ENCODE results near the gene FRMD6.

FRMD6 gene

DNA sequence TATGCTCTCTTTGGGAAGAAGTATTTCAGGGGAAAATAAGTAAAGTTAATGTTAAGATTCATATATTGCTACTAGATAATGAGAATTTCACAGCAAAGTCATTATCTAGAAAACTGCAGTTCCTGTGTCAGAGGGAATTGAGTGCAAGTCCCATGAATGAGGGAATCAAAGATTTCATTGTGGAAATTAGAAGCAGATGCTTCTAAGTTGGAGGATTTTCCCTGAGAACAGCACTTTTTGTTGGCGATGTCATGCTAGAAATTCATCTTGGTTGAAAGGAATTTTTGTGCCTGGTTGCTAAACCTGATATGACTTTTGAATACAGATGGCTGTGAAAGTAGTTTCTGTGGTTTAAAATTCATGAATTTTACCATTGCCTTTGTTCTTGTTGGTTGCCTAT lies 25.6 kb downstream of the FRMD6 start:
- no peak overlapping the region for H3K4me3 ChIP-seq (ENCODE audit: low read depth, low read length)
- DNase-seq (ENCODE audit: low read depth), result no peak
- TF ChIP-seq, protein P1, sequence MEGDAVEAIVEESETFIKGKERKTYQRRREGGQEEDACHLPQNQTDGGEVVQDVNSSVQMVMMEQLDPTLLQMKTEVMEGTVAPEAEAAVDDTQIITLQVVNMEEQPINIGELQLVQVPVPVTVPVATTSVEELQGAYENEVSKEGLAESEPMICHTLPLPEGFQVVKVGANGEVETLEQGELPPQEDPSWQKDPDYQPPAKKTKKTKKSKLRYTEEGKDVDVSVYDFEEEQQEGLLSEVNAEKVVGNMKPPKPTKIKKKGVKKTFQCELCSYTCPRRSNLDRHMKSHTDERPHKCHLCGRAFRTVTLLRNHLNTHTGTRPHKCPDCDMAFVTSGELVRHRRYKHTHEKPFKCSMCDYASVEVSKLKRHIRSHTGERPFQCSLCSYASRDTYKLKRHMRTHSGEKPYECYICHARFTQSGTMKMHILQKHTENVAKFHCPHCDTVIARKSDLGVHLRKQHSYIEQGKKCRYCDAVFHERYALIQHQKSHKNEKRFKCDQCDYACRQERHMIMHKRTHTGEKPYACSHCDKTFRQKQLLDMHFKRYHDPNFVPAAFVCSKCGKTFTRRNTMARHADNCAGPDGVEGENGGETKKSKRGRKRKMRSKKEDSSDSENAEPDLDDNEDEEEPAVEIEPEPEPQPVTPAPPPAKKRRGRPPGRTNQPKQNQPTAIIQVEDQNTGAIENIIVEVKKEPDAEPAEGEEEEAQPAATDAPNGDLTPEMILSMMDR (IDR thresholded peaks at IDR 0.05; ENCODE audit: low read depth, low read length, missing control alignments), result no peak

DNA sequence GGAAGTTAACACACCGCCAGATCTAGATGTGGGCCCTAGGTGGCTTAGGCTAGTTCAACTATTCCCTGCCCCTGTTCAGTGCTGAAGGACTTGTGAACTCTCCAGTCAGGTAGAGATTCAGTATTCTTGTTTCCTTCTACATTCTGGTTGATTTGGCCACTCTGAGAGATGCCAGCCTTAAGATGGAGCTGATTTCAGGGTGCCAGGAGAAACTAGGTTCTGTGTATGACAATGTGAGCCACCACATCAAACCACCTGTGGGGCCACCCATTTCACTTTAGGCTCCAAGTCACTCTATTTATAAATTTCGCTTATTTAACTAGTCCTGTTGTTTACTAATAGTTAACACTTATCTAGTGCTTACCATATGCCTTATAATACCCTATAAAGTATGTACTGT lies 26.0 kb downstream of the FRMD6 start:
- H3K4me3 ChIP-seq (ENCODE audit: low read depth, low read length), result no peak overlapping the region
- DNase-seq (ENCODE audit: low read depth), result no peak
- TF ChIP-seq, protein P1 (IDR thresholded peaks at IDR 0.05; ENCODE audit: low read depth, low read length, missing control alignments), result no peak

DNA sequence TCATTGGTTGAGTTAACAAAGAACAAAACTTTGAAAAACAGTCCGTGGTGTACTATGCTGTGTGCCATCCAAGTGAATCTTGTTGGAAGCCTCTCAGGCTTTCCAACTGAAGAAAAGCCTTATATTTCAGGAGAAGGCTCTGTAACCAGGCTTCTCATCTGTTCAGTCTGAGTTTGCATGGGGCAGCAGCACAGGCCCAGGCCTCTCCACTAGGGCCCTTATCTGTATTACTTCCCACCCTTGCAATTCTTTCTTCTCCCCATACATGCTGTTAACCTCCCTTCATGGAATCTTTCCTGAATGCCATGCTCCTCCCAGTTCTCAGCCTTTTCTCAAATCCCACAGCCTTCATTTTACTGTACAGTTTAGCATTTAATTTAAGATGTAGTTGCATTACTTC lies 28.3 kb downstream of the FRMD6 start:
- DNase-seq (ENCODE audit: low read depth), result no peak
- TF ChIP-seq, protein P1 (IDR thresholded peaks at IDR 0.05; ENCODE audit: low read depth, low read length, missing control alignments), result no peak
- H3K4me3 ChIP-seq (ENCODE audit: low read depth, low read length), result no peak overlapping the region

DNA sequence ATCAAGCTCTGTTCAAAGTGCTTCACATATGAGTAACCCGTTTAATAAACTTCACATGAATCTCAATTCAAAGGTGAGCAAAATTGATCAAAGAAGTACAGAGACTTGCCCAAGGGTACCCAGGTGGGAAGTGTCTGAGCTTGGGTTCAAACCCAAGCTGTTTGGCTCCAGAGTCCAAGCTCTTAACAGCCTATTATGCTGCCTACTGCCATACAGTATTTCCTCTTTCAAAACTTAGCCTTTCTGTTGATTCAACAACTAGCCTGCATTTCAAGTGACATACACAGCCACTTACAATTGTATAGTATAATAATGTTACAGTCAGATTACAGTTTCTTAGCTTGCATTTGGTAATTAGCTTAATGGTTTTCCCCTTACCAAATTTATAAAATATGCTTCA lies 29.7 kb downstream of the FRMD6 start:
- DNase-seq (ENCODE audit: low read depth), result no peak
- TF ChIP-seq, protein P1 (IDR thresholded peaks at IDR 0.05; ENCODE audit: low read depth, low read length, missing control alignments), result no peak
- no peak overlapping the region for H3K4me3 ChIP-seq (ENCODE audit: low read depth, low read length)

DNA sequence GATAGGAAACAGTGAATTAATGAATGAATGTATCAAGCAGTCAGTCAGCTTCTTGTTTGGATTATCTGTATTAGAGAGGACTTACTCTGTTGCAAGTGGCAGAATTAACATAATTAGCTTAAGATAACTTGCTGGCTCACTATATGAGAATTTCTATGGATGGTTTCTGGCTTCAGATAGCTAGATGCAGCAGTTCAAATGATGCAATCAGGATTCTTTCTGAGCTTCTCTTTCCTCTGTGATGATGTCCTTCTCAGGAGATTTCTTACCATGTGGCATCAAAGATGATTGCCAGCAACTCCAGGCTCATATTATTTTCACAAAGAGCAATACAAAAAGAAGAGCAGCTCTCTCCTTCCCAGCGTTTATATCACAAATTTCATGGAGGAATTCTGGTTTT lies 30.7 kb downstream of the FRMD6 start:
- no peak for DNase-seq (ENCODE audit: low read depth)
- TF ChIP-seq, protein P1 (IDR thresholded peaks at IDR 0.05; ENCODE audit: low read depth, low read length, missing control alignments), result no peak
- no peak overlapping the region for H3K4me3 ChIP-seq (ENCODE audit: low read depth, low read length)

DNA sequence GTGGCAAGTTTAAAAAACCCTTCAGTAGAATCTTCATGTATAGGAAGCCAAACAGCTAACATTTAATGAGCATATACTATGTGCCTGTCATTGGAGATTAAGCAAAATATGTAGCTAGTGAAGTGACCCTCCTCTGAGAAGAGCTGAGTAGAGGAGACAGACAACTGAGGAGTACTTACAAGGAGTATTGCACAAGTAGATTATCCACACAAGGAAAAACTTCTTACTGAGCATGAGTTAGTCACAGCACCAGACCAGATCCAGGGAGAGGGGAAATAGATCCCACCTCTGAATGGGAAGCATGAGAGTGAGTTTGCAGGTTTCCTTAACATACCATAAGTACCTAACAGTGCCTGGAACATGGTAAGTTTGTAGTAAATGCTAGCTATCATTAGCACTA lies 33.0 kb downstream of the FRMD6 start:
- no peak for DNase-seq (ENCODE audit: low read depth)
- no peak overlapping the region for H3K4me3 ChIP-seq (ENCODE audit: low read depth, low read length)
- TF ChIP-seq, protein P1 (IDR thresholded peaks at IDR 0.05; ENCODE audit: low read depth, low read length, missing control alignments), result no peak

DNA sequence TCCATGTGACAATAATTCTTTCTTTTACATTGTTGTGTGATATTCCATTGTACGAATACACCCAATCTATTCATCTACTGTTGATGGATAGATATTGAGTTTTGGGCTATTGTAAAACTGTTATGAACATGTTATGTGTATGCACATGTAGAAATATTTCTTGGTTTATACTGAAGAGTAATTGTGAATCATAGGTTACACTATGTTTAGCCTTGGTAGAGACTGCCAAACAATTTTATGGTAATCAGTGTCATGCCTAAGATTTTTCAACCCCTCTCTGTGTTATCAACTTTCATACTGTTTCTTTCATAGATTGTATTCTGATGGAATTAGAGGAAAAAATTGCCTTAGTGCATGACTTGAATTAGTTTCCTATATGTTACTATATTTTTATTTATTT lies 39.5 kb downstream of the FRMD6 start:
- TF ChIP-seq, protein P1 (IDR thresholded peaks at IDR 0.05; ENCODE audit: low read depth, low read length, missing control alignments), result no peak
- no peak for DNase-seq (ENCODE audit: low read depth)
- H3K4me3 ChIP-seq (ENCODE audit: low read depth, low read length), result no peak overlapping the region

Data from GM12864 (cell line).